Endothelial cell of hepatic sinusoid (primary cell): ENCODE data around the gene FCN1.

Source experiments
- in situ Hi-C: cut with HindIII; loops from 2 replicates; pipeline ENCODE4 v1.10.0; 2017; ENCODE audit warnings: low sequenced_read_pairs

The FCN1 gene

GRCh38 chr9:134894136-134894860 lies 23.4 kb downstream of the FCN1 start:
- in situ Hi-C loops: no loop called here

- in situ Hi-C loops: no loop called here
Measured at GRCh38 chr9:134892820-134893420, 24.8 kb downstream of the FCN1 start.

- in situ Hi-C loops: no loop called here
Measured at GRCh38 chr9:134892221-134892620, 25.5 kb downstream of the FCN1 start.

- in situ Hi-C loops: no loop called here
Measured at GRCh38 chr9:134891713-134892112, 26.0 kb downstream of the FCN1 start.

- in situ Hi-C loops: no loop called here
Measured at GRCh38 chr9:134891053-134891452, 26.7 kb downstream of the FCN1 start.

- in situ Hi-C loops: no loop called here
Measured at GRCh38 chr9:134890155-134890495, 27.6 kb downstream of the FCN1 start.

GRCh38 chr9:134889386-134890154 lies 28.1 kb downstream of the FCN1 start:
- in situ Hi-C loops: no loop called here

- in situ Hi-C loops: no loop called here
Measured at GRCh38 chr9:134888603-134889190, 29.0 kb downstream of the FCN1 start.

GRCh38 chr9:134887686-134888602 lies 29.8 kb downstream of the FCN1 start:
- in situ Hi-C loops: no loop called here

- in situ Hi-C loops: no loop called here
Measured at GRCh38 chr9:134887219-134887618, 30.5 kb downstream of the FCN1 start.

GRCh38 chr9:134886413-134886913 lies 31.2 kb downstream of the FCN1 start:
- in situ Hi-C loops: no loop called here

- in situ Hi-C loops: no loop called here
Measured at GRCh38 chr9:134885679-134886412, 31.9 kb downstream of the FCN1 start.

GRCh38 chr9:134885001-134885678 lies 32.6 kb downstream of the FCN1 start:
- in situ Hi-C loops: no loop called here

GRCh38 chr9:134884492-134884891 lies 33.2 kb downstream of the FCN1 start:
- in situ Hi-C loops: no loop called here

- in situ Hi-C loops: no loop called here
Measured at GRCh38 chr9:134883040-134883782, 34.5 kb downstream of the FCN1 start.

- in situ Hi-C loops: no loop called here
Measured at GRCh38 chr9:134882204-134882785, 35.4 kb downstream of the FCN1 start.

- in situ Hi-C loops: no loop called here
Measured at GRCh38 chr9:134881313-134881670, 36.4 kb downstream of the FCN1 start.
